ENCODE data around the gene SLC6A3.
A peak's percentile ranks its signal among the peaks of the same experiment; 100 is the strongest.

DNA sequence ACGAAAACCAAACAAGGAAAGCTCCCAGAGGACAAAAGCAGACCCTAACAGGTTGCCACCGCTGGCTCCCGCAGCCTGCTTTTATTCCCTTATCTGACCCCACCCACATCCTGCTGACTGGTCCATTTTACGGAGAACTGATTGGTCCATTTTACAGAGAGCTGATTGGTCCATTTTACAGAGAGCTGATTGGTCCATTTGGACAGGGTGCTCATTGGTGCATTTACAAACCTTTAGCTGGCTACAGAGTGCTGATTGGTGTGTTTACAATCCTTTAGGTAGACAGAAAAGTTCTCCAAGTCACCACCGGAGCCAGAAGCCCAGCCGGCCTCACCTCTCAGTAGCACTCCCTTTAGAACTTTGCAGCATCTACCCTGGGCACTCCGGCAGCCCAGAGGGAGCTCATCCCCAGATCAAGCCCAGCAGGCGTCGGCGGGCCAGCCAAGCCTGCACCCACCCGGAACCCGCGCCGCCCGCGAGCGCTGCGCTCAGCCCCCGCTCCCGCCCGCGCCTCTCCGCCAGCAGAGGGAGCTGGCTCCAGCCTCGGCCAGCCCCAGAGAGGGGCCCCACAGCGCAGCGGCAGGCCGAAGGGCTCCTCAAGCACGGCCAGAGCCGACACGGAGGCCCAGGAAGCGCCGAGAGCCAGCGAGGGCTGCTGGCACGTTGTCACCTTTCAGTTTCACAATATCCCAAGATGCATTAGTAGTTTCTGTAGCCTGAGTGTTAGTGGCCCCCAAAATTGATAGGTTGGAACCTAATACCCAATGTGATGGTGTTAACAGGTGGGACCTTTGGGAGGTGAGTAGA lies 65.0 kb downstream of the SLC6A3 start:
- TF ChIP-seq, protein P1, sequence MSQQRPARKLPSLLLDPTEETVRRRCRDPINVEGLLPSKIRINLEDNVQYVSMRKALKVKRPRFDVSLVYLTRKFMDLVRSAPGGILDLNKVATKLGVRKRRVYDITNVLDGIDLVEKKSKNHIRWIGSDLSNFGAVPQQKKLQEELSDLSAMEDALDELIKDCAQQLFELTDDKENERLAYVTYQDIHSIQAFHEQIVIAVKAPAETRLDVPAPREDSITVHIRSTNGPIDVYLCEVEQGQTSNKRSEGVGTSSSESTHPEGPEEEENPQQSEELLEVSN (IDR thresholded peaks at IDR 0.05; ENCODE audit: borderline replicate concordance in 1 of 2, extremely low read depth in 1 of 2, insufficient read depth in 1 of 2, insufficient read length in 1 of 2, low read depth in 1 of 2, low read length in 1 of 2, poor library complexity in 1 of 2, severe bottlenecking in 1 of 2), result peak in 1 of 2 experiments; percentile 48
- TF ChIP-seq ETV5 (CRISPR knock-in tag; IDR thresholded peaks at IDR 0.05; ENCODE audit: low read depth) (no peak), TAF1 (IDR thresholded peaks at IDR 0.05; ENCODE audit: control insufficient read depth, extremely low read depth, insufficient read depth, low read length, severe bottlenecking) (no peak), CTCF (IDR thresholded peaks at IDR 0.05 in 2 of 3, conservative IDR thresholded peaks at IDR 0.05 in 1 of 3; ENCODE audit: insufficient read depth in 2 of 3, low read depth in 1 of 3, low read length in 3 of 3) (peak; percentile 64 to 97 (median 78)), ZNF121 (CRISPR knock-in tag; conservative IDR thresholded peaks at IDR 0.05) (no peak), ELF4 (CRISPR knock-in tag; IDR thresholded peaks at IDR 0.05) (no peak), NBN (IDR thresholded peaks at IDR 0.05; ENCODE audit: low read depth) (no peak), SP2 (IDR thresholded peaks at IDR 0.05; ENCODE audit: extremely low read depth, low read depth, low read length, poor library complexity, severe bottlenecking) (no peak), MTA2 (IDR thresholded peaks at IDR 0.05; ENCODE audit: low read depth) (no peak), PHB (CRISPR knock-in tag; IDR thresholded peaks at IDR 0.05) (no peak)
